Stimulated activated CD8-positive, alpha-beta memory T cell treated with anti-CD3 and anti-CD28 coated beads, Interleukin-15, amount 100 ng/mL, for 1 hour (primary cell): Measurements from ENCODE around the gene REXO2.

ENCODE experiments used
- DNase-seq: peaks from one replicate; pipeline ENCODE4 v3.0.0-alpha.2; 2020; ENCODE audit warnings: low read depth

Gene REXO2

DNA sequence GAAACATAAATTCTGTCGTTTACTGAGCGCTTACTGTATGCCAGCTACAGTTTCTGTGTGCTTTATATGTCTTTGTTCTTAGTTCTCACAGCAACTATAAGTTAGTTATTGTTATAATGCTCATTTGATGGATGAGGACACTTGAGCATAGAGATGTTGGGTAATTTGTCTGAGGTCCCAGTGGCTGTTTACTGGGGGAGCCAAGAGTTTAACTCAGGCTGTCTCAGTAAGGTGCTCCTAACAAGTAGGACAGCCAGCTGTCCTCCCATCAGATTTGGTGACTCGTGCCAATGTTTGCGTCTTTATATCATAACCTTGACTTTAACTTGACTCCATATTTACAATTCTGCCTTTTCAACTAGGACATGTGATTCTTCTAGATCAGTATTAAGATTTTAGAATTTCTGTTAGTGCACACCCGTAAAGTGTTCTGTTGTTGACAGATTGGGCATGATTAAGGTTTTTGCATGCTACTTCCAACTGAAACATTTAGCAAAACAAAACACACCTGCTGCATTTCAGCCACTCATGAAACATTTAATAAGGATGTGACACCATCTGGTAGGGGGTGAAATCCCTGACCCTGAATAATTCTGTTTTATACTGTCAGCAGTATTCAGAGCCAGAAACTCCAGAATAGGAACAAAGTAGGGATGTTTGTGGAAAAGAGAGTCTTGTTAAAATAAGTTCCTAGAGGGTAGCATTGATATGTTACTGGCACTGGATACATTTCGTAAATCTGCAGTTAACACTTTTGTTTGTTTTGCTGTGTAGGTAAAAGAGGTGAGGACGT is 1.9 kb downstream of the REXO2 start:
- no peak for DNase-seq

DNA sequence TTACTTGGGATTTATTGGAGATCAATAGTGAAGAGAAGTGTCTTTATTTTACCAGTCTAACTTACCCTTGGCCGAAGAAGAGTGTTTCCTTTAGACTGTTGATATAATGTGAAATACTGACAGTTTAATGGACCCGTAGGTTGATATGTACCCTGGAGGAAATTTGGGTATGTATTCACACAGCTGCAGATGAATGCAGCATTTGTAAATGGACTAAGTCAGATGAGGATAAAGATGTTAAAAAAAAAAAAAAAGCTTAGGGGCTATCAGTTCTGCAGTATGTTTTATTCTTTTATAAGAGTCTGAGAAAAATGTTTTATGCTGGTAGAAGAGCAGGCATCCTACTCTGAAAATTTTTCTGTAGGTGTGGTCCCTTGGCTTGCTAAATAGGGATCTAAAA is 2.7 kb downstream of the REXO2 start:
- DNase-seq = no peak

GRCh38 chr11:114442536-114442935 is 3.3 kb downstream of the REXO2 start:
- no peak for DNase-seq

- no peak for DNase-seq
Observed at GRCh38 chr11:114447444-114447843, 8.2 kb downstream of the REXO2 start.

DNA sequence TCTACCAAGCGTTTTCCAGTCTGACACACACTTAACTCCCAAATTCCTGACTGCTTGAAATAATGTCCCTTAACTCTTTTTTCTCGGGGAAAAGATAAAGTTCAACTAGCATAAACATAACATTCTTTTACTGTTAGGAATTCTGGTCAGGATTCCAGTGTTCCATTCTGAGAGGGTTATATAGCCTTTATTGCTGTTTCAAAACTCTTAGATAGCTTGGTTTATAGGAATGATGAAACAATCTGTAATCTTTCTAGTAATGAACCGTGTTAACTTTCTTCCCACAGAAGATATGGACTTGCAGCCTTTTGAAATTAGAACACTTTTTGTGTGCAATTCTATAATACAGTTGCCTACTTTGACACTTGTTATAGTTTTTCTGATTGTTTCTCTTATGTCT is 8.6 kb downstream of the REXO2 start:
- DNase-seq = no peak

DNA sequence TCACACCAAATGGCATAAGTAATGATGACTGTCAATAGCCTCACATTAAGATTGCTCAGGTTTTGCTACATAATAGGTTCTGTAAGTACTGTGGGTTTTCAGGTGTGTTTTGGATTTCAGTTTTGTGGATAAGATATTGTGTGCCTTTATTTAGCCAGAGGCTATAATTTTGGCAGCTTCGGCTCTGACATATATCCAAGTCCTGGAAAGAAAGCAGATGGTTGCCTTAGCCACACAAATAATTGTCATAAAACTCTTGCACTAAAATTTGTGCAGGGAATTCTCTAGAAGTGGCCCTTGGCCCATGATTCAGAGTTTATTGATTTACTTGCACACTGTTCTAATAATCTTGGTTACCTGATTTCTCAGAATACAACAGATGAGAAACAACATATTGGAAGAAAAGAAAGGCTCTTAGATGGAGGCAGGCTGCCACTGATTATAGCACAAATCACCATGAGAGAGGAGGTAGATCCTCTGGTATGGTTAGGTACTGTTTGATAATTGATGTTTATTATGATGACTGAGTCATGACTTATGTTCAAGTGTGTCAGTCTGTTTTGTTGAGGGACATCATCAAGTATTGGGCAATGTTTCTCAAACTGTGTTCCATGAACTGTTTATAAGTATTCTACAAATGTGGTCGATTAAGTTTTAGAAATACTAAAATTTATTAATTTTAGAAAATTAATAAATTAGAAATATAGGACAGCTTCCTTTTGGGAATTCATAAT is 9.6 kb downstream of the REXO2 start:
- DNase-seq = no peak

- DNase-seq = no peak
Observed at GRCh38 chr11:114449845-114450244, 10.6 kb downstream of the REXO2 start.

DNA sequence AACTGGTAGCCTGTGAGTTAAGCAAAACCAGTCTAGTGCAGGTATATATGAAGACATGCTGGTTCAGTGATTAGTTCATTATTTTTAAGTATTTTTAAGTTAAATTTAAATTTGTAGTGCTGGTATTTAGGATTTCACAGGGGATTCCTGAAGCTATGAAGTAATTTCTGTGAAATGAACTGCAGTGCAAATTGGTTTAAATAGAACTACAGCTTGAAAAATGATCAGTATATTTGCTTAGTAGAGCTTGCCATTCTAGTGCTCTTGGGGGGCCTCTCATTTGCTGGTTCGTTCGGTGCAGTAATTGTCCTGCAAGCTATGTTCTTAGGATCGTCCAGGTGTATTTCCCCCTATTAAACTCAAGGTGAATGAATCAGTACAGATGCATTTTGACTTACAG is 13.1 kb downstream of the REXO2 start:
- no peak for DNase-seq

DNA sequence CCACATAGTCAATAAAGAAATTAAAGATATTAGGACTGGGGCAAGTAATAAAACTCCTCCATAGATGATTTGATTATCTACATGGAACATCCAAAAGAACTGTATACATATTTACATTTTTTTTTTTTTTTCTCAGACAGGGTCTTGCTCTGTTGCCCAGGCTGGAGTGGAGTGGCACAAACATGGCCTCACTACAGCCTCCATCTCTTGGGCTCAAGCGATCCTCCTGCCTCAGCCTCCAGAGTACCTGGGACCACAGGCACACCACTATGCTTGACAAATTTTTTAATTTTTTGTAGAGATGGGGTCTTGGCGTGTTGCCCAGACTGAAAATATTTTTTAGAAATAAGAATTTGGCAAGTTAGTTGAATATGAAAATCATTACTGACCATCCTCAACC is 24.7 kb downstream of the REXO2 start:
- no peak for DNase-seq

DNA sequence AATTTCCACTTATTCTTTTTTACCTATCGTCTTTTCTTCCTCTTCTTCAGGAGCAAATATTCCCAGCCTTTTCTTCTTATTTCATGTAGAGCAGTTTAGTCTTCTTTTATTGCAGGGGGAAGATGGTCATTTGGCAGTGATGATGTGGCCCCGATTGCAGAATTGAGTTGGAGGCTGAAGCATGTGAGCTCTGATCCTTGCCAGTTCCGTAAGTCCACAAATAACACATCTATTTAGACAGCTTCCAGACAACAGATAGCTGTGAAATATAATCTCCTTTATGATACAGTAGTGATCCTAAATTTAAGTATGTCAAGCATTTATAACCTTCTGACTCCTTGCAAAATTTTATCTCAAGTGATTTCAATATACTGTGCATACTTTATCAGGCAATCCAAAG is 27.5 kb downstream of the REXO2 start:
- no peak for DNase-seq

GRCh38 chr11:114472661-114473060 is 33.4 kb downstream of the REXO2 start:
- DNase-seq = no peak

GRCh38 chr11:114478001-114478410 is 38.7 kb downstream of the REXO2 start:
- DNase-seq = no peak

DNA sequence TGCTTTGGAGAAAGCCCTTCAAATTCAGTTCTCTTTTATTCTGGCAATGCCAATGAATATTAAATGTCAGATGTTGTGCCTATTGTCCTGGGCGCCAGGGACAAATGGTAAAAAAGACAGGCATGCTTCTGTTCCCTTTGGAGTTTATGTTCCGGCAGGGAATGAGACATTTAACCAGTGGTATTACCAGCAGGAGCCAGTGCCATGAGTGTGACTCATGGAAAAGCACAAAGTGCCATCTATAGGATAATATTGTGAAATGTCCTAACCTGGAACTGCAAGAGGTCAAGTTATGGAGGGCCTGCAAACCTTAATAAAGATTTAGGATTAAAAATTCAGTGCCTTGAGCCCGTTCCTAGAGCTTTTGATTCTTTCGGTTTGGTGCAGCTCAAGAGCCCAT is 39.5 kb downstream of the REXO2 start:
- no peak for DNase-seq

DNA sequence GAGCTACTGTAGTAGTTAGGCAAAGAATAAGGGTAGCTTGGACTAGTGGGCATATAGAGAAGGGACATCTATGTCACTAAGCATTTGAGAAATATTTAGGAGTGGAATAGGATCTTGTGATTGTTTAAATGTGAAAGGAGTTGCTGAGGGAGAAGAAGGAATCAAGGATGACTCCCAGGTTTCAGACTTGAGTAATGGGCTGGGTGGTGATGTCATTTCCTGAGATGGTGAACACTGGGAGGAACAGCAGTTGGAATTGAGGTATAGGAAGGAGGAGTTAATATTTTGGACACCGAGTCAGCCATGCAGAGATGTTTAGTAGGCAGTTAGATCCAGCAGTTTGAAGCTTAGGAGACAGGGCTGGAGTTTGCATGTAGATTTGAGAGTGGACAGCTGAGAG is 40.1 kb downstream of the REXO2 start:
- no peak for DNase-seq

DNA sequence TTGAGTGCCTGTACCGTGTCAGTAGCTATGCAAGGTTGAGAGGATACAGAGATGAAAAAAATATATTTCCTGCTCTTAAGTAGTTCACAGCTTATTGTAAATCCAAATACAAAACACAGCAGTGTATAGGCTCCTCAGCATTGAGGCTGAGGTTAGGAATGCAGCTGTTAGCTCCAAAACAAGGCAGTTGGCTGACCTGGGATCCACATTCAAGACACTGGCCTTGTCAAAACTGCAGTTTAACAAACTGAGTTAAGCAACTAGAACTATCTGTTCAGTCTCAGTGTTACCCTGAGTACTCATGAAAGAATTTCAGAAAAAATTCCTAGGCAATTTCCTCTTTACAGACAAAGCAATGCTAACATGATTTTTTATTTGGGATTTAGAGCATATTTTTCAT is 42.8 kb downstream of the REXO2 start:
- no peak for DNase-seq

DNA sequence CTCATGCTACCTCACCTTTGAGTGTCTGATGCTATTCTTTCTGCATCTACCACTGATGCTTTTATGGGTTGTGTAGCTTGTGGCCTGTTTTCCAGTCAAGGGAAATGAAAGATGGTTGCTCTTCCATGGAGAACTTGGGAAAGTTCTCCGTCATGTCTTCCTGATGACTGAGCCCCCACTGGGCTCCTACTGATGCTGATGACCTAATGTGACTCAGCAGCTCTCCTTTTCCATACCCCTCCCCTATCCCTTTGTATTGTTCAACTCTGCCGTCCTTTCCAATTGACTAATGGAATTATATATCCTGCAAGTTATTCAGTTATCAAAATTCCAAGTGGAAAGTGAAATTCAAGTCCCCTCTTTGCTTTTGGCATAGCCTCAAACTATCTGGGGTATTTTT is 44.7 kb downstream of the REXO2 start:
- DNase-seq = no peak

DNA sequence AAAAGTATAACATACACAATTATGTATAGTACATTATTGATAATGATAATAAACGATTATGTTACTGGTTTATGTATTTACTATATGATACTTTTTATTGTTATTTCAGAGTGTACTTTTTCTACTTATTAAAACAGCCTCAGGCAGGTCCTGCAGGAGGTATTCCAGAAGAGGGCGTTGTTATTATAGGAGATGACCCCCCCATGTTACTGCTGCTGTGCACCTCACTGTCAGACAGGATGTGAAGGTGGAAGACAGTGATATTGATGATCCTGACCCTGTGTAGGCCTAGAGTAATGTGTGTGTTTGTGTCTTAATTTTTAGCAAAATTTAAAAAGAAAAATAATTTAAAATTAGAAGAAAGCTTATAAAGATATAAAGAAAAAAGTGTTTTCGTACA is 57.6 kb downstream of the REXO2 start:
- no peak for DNase-seq

- DNase-seq = no peak
Observed at GRCh38 chr11:114499756-114500155, 60.5 kb downstream of the REXO2 start.
